SIG-M5 treated with dmso at 0.1 percent for 504 hours (cell line): ENCODE data around the gene KIT.
"Not testable (repeated sequence)": the region's sequence is repeated elsewhere in the genome, so short reads cannot be mapped to it uniquely, and the experiment has no call there.

ENCODE experiments used
- DNase-seq: peaks from one replicate; lab custom pipeline; 2025; ENCODE audit not compliant: unreplicated experiment; lab: John Stamatoyannopoulos, UW

KIT gene

DNA sequence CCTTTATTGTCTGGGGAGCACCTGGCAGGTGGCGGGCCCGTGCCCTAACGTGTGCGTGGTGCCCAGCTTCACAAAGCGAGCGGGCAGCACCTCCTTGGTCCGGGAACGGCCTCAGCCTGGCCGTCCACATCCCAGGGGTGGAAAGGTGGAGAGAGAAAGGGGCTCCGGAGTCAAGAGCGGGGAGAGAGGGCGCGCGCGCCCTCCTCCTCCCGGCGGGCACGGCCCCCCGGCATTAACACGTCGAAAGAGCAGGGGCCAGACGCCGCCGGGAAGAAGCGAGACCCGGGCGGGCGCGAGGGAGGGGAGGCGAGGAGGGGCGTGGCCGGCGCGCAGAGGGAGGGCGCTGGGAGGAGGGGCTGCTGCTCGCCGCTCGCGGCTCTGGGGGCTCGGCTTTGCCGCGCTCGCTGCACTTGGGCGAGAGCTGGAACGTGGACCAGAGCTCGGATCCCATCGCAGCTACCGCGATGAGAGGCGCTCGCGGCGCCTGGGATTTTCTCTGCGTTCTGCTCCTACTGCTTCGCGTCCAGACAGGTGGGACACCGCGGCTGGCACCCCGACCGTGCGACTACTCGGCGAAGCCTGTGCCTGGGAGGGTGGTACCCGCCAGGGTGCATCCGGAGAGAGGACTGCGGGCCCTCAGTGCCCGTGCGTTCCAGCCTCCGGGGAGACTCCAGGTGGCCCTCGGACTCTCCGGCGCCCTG, at the start of gene KIT:
Gene KIT, plus strand, starts transcription at position 407 of the 701 bp plus-strand sequence. Its CDS starts 58 bp downstream, at position 465.
- DNase-seq: no peak

DNA sequence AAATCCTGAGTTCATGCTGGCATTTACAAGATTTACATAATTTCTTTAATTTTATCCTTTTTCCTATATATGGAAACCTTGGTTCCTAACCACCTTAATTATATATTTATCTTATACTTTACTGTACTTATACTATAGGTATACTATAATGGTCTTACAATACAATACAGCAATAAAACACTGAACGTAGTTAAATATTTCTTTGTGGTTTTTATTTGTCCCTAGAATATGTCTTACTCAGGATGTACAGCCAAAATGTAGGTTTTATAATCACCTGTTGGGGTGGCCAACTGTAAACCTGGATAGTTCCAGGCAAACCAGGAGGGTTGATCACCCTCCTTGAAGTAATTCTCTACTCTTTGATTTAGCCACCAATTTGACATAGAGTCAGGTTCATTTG, 48.4 kb upstream of the KIT start:
- DNase-seq: no peak

DNA sequence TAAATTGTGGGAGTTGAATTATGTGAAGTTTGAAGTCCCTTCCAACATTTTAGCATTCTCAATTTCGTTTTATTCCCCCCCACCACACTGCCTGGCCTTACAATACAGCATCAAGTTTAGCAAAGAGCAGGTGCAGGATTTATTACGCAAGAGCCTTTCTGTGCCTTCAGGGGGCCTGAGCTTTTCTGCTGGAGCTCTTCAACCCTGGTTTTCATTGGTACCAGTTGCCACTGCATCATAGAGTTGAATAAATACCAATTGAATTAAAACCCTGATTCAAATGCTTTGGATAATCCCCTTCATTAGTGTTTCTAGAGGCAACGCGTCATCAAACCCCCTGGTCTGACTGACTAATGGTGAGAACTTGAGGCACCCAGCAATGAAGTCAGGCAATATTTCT, 43.6 kb upstream of the KIT start:
- DNase-seq: no peak

DNA sequence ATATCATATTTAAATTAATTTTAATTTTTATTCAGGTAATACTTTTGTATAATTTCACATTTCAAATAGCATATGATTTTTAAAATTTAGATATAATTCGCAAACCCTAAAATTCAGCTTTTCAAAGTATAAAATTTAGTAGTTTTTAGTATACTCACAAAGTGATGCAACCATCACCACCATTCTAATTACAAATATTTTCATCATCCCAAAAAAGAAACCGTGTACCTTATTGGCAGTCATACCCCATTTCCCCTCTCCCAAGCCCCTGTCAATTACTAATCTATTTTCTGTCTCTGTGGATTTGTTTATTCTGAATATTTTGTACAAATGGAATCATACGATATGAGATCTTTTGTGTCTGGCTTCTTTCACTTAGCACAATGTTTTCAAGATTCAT, 37.0 kb upstream of the KIT start:
- no peak for DNase-seq

DNA sequence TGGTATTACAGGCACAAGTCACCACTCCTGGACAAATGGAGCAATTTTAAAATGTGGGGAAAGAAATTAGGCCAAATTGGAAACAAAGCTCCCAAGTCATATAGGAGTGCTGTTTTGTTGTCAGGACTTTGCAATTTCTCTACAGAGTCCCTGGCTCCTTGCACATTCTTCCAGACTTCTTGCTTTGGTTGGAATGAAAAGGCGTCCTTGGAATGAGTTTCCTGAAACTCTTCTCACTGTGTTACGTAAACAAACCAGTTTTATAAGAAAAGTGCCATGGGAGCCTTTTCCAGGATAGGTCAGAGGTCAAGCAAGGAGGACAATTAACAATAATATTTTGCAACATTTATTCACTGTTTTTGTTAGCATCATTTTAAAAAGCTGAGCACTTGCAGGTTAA, 32.4 kb upstream of the KIT start:
- no peak for DNase-seq

DNA sequence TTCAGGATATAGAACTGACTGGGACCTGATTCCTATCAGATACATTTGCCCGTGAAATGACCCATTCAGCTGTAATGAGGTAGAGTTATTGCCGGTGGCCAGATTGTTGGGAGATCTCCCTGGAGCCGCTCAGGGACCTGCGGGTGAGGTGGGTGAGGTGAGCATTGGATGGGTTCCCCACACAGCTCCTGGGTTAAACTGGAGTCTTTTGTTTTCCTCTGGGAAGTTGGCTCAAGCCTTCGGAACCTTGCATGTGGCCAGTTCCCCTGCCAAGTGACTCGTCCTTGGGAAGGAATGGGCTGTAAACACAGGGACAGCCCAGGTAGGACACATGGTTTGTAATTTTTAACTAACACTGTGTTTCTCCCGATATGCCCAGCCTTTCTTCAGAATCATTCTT, 31.6 kb upstream of the KIT start:
- no peak for DNase-seq

DNA sequence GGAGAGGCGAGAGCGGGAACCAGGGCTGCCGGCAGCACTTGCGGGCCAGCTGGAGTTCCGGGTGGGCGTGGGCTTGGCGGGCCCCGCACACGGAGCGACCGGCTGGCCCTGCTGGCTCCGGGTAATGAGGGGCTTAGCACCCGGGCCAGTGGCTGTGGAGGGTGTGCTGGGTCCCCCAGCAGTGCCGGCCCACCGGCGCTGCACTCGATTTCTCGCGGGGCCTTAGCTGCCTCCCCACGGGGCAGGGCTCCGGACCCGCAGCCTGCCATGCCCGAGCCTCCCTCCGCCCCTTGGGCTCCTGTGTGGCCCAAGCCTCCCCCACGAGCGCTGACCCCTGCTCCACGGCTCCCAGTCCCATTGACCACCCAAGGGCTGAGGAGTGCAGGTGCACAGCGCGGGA, 25.2 kb upstream of the KIT start:
- DNase-seq: no peak

DNA sequence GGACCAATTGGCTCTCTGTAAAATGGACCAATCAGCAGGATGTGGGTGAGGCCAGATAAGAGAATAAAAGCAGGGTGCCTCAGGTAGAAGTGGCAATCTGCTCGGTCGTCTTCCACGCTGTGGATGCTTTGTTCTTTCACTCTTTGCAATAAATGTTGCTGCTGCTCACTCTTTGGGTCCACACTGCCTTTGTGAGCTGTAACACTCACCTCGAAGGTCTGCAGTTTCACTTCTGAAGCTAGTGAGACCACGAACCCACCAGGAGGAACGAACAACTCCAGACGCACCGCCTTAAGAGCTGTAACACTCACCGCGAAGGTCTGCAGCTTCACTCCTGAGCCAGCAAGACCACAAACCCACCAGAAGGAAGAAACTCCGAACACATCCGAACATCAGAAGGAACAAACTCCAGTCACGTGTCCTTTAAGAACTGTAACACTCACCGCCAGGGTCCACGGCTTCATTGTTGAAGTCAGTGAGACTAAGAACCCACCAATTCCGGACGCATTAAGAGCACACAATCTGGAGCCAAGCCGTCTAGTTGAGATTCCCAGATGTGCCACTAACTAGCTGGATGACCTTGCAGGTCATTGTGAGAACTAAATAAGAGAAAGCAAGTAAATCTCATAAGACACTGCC, 24.5 kb upstream of the KIT start:
- not testable (repeated sequence) for DNase-seq

DNA sequence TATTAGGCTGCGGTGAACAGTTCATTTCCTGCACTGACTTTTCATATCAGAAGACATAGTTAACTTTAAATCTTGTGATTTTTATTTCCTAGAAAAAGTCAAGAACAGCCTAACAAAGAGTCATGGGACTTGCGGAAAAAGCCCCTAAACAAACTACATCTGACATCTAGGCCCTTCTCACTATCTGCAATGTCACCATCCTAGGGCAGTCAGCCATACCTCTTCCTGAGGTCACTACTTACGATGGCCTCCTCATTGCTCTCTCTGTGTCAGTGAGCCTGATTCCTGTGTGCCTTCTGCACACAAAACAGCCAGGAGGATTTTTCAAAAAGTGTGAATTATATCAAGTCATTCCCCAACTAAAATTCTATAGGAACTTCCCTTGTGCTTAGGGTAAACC, 22.4 kb upstream of the KIT start:
- DNase-seq: no peak

DNA sequence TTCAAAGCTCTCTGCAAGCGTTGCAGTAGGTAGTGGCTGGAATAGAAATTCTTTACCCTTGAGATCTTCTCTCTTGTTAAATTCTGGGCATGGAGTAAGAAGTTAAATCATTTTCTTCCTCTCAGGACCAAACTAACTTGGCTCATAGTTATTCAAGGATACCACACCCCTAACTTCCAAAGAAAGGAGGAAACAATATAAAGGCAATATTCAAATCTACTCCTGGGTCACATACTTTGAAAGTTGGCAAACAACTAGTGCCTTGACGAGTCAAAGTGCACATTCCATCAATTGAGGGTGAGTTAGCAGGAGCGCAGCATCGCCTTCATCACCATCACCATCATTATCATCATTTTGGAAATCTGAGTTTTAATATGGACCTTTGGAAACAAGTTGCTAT, 20.4 kb upstream of the KIT start:
- no peak for DNase-seq

DNA sequence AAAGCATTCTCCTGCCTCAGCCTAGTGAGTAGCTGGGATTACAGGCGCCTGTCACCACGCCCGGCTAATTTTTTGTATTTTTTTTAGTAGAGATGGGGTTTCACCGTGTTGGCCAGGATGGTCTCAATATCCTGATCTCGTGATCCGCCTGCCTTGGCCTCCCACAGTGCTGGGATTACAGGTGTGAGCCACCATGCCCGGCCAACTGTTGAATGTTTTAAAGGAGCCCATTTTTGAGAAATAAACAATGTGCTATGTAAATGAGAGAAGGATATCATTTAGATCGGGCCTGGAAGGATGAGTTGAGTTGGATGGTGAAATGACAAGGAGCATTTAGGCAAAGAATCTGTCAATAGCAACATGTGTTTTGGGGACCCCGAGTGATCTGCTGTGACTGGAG, 16.7 kb upstream of the KIT start:
- DNase-seq: not testable (repeated sequence)

DNA sequence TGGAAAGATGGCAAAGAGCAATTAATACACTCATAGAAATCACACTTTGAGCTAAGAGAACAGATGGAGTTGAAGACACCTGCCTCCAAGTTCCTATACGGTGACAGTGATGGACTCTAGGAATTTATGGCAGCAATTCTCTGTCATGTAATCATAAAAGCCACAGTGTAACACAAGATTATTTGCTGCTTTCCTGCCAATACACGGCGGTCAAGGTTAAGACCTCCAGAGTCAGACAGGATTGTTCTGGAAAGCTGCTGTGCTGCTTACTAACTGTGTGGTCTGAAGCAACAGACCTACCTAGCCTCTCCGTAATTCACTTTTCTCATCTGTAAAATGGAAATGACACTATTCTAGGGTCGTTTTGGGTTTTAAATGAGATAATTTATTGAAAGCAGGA, 14.6 kb upstream of the KIT start:
- DNase-seq: no peak

DNA sequence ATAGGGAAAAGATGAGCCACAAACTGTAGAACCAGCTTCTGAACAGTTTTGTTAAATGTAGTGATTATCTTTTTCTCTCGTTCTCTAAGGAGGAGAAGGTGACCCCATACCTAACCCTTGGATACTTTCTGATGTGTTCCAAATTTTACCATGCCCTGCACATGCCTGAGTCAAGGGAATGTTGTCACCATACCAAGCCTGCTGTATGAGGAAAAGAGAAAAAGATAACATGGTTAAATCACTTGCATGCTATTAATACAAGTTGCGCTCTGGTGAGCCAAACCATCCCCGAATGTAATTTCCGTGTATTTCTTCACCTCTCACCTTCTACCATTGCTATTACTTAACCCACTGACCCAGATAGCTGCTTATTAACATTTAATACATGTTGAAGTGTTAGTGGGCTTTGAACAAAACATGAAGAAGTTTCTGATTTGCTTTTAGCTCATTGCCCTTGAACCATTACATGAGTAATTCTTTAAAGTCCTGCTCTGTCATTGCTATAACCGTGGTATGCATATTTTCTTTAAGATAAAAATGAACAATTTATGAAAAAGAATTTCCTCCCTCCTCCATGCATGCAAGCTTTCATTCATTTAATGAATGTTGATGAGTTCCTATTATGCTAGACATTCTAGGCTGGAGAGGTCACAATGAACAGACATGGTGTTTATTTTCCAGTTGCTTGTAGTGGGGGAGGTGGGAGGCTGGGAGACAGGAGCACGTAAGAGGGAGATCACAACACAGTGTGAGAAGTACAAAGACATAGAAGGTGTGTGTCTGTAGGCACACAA, 13.6 kb upstream of the KIT start:
- DNase-seq: no peak

DNA sequence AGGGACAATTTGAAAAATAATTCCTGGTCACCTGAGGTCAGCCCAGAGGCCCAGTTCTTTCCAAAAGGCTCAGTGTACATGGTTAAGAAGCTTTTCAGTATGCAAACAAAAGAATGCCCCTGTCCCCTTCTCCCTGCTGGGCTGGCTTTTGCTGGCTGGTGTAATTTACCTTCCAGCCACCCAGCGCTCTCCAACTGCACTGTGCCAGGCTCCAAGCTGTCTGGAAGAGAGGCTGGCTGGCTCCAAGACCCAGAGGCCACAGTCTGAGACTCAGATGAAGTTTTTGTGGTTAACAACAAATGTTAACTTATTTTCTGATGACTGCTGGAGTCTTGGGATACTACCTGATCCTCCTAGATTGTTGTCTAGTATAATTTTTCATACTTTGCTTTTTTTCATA, 11.9 kb upstream of the KIT start:
- no peak for DNase-seq

DNA sequence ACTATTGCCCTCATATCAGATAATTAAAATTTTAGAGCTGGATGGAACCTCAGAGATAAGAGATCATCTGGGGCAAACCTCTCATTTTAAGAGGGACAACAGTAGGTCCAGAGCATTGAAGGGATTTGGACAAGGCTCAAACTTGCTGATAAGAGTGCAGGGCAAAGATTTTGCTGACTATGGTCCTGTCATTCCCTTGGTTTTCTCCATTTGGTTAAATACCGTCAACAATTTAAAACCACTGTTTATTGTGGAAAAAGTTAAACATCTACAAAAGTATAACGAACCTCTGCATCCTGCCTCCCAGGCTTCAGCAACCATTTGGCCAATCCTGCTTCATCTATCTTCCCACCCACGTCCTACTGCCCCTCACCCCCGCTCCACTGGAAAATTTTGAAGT, 10.7 kb upstream of the KIT start:
- DNase-seq: no peak

DNA sequence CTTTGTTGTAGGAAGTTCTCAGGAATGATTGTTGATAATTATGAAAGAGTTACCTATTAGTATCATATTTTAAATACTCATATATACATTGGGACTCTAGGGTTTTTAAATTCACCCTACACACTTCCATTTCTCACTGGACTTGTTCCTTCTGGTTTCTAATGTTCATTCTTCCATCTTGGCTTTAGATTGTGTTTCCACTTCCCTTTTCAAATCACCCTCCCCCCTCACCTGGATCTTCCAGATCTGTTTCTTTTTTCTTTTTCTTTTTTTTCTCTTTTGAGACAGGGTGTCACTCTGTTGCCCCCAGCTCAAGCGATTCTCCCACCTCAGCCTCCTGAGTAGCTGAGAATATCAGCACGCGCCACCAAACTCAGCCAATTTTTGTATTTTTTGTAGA, 6.7 kb upstream of the KIT start:
- no peak for DNase-seq

DNA sequence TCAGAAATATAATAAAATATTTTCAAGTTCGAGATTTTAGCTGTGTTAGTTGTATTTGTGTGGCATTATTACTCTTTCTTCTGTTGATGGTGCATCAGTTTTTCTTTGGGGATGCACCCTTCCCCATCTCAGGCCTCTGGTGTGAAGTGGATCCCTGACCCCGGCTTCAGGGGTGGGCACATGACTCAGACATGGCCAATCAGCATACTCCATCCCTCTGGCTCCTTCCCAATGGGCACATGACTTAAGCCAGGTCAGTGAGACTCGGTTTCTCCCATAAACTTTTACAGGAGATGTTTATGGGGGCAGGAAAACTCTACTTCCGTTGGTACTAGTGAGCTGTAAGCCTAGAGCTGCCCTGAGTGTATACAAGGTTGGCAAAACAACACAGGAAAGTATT, 3.0 kb upstream of the KIT start:
- no peak for DNase-seq

DNA sequence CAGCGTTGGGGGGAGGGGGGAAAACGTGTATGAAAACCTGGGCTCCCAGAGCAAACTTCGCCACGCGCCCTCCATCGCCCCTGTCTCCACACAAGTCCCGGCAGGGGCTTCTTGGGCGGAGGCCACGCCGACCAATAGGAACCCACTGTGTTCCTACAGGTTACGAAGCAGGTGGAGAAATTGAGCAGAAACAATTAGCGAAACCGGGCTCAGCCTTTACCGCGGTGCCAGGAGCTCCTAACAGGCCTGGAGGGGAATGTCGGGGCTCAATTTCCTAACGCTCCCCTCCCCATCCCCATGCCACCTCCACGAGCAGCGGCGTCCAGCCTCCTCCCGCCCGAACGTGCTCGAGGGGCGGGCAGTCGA, 589 bp upstream of the KIT start:
- no peak for DNase-seq

DNA sequence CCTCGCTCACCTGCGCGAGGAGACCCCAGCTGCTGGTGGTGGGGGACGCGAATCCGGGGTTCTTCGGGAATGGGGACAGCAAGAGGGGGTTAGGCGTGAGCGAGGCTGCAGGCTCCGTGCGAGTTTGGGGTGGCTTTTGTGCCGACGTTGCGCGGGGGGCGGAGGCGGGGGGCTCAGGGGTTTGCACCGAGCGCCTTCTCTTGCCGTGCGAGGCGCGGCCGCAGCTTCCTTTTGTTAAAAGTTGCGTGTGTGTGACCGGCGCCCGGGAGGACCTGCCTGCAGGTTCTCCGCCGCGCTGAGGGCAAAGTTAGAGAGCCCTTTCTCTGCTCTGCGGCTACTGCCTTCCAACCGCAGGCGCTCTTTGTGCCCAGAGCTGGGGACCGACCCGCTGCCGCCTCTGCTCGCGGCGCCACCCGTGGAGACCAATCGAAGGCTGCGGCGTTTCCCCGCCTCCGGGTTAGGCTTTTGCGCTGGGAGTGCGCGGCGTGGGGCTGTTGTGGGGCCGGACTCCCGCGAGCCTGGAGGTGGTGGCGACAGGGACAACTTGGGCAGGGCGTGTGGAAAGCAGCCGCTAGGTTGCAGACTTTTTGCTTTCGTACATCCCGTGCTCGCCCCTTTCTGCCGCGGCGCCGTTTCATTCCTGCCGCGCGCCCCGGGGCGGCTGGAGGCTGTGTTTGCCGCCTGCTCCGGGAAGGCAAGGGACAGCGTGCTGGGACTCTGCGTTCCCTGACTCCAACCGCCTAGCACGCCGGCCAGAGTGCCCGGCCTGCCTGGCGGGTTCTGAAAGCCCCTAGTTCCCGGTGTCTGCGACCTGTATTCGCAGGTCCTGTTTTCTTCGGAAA, 716 bp downstream of the KIT start:
- peak; percentile 39 for DNase-seq

DNA sequence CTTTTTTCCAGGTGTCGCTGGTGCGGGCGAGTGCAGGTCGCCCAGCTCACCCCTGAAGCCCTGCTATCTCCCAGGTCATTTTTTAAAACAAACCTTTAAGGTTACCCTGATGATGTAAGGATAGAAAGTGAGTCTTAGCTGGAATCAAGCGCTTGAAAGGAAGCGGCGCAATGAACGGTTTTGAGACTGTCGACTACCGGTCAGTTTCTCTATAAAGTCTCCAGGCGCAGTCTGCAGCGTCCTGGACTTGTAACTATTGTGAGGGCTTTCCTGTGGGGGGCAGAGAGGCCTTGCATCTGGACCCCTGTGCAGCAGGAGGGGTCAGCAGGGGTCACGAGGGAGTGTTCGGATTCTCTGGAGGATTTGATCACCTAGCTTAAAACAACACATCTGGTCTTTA, 1.6 kb downstream of the KIT start:
- no peak for DNase-seq

DNA sequence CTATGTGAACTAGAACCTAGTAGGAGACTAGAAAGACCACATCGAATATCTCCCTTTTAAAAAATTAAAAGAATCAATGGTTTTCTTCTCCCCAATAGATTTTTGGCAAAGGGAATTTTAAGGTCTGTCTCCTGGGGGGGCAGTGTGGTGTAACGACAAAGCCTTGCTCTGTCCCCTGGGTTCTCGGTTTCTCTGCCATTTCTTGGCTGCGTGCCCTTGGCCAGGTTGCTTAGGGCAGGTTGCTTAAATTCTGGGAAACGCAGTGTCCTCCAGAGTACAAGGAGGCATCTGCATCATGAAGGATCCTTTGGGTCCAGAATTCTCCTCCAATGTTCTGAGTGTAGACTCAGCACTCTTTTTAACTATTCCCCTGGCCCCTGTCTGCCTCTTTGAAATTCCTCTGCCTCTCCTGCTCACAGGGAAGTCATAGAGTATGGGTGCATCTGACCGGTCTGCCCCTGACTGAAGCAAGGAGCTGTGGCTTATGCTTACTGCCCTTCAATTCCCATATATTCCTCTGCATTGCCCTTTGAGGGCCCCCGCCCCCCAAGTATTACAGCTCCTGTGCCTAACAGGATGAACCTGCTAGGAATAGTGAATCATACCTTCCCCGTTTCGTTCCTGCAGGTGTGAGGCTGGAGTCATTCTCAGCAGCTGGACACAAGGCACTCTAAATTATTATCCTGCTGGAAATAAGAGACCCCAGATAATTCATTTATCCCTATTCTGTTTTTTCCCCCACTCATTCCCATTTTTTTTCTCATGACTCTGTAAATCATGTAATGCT, 2.2 kb downstream of the KIT start:
- DNase-seq: no peak
